Endodermal cell (in vitro differentiated cells): Measurements from ENCODE around the gene NR2F2. TPM values are rescaled to one million over a fixed set of nuclear protein-coding genes. Genes with fewer than 3 reads are reported as not detected.
A peak's percentile ranks its signal among the peaks of the same experiment; 100 is the strongest.

ENCODE experiments used
- DNase-seq: peaks from one replicate; pipeline ENCODE4 v3.0.0-alpha.2; 2017
- H3K27ac ChIP-seq: 2 replicates; pipeline ENCODE4 v1.5.1; 2013; ENCODE audit warnings: mild to moderate bottlenecking, low read depth, low read length, moderate library complexity
- H3K27me3 ChIP-seq: 2 replicates; pipeline ENCODE4 v1.6.1; 2013; ENCODE audit warnings: mild to moderate bottlenecking, low read length, moderate library complexity; ENCODE audit not compliant: insufficient read depth, control insufficient read depth, poor library complexity, severe bottlenecking
- H3K36me3 ChIP-seq: 2 replicates; pipeline ENCODE4 v1.7.0; 2013; ENCODE audit warnings: mild to moderate bottlenecking, low read length, moderate library complexity; ENCODE audit not compliant: control insufficient read depth, insufficient read depth
- H3K4me1 ChIP-seq: one replicate; pipeline ENCODE4 v1.7.0; 2013; ENCODE audit warnings: low read length; ENCODE audit not compliant: control insufficient read depth, insufficient read depth
- H3K4me3 ChIP-seq: 2 replicates; pipeline ENCODE4 v1.5.1; 2013; ENCODE audit warnings: mild to moderate bottlenecking, low read length, moderate library complexity
- H3K9ac ChIP-seq: 2 replicates; pipeline ENCODE4 v1.6.1; 2013; ENCODE audit warnings: mild to moderate bottlenecking, low read length, moderate library complexity; ENCODE audit not compliant: poor library complexity, severe bottlenecking; ENCODE audit errors: extremely low read depth
- H3K9me3 ChIP-seq: 2 replicates; pipeline ENCODE4 v1.6.1; 2013; ENCODE audit warnings: mild to moderate bottlenecking, low read length, moderate library complexity; ENCODE audit not compliant: control insufficient read depth
- H3K27ac Mint-ChIP-seq: 2 replicates; pipeline ENCODE4 v1.8.0; 2020; ENCODE audit warnings: mixed read lengths
- H3K27me3 Mint-ChIP-seq: 2 replicates; pipeline ENCODE4 v1.8.0; 2021; ENCODE audit warnings: mild to moderate bottlenecking, mixed read lengths; ENCODE audit not compliant: insufficient read depth
- H3K36me3 Mint-ChIP-seq: 2 replicates; pipeline ENCODE4 v1.8.0; 2020; ENCODE audit warnings: low read depth, mixed read lengths
- H3K4me1 Mint-ChIP-seq: 2 replicates; pipeline ENCODE4 v1.8.0; 2020; ENCODE audit warnings: mixed read lengths
- H3K4me3 Mint-ChIP-seq: 2 replicates; pipeline ENCODE4 v1.8.0; 2020; ENCODE audit warnings: mild to moderate bottlenecking, moderate library complexity, mixed read lengths
- H3K9me3 Mint-ChIP-seq: 2 replicates; pipeline ENCODE4 v1.8.0; 2020; ENCODE audit warnings: mild to moderate bottlenecking, mixed read lengths
- CTCF ChIP-seq: fragments of 200-600 bp; sonication (generic); conservative IDR thresholded peaks from 2 replicates; pipeline ENCODE4 v1.5.0; 2021; ENCODE audit warnings: antibody characterized with exemption, mild to moderate bottlenecking
- WGBS, 2 experiments: methylation state at CpG; one replicate each; pipeline versions ENCODE4 v1.1.5 to v1.1.7; 2013; ENCODE audit warnings: missing lambda C conversion rate in 2 of 2, mixed read lengths in 1 of 2; ENCODE audit not compliant: insufficient coverage in 1 of 2, insufficient read length in 1 of 2; 5-methylcytosine and 5-hydroxymethylcytosine counted together
- total RNA-seq, 2 donors: library from RNA; stranded (reverse); fragmentation: NEBNext Ultra II Directional in 1 of 2; extraction: Animal tissue kit (Norgen Biotek cat#: 25700) in 1 of 2; gene quantifications; 2 replicates in 1 of 2; 3 replicates in 1 of 2; pipeline ENCODE4 v1.2.1, GENCODE V29; 2021

The NR2F2 gene
- total RNA-seq, 2 donors from 2014 or later: 0.73 to 3.3 TPM

DNA sequence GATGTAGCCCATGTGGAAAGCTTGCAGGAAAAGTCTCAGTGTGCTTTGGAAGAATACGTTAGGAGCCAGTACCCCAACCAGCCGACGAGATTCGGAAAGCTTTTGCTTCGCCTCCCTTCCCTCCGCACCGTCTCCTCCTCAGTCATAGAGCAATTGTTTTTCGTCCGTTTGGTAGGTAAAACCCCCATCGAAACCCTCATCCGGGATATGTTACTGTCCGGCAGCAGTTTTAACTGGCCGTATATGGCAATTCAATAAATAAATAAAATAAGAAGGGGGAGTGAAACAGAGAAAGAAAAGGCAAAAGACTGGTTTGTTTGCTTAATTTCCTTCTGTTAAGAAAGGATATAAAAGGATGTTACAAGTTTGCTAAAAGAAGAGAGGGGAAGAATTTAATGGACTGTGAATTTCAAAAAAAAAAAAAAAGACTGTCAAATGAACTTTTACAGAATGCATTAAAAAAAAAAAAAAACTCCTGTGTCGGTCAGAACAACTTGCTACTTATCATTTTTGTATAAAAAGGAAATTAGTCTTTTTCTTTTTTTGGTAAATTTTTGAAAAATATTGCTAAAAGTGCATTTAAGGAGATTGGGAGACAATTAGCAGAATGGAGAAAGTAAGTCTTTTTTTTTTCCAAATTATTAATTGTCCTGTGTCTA lies 7.0 kb downstream of the NR2F2 start:
- Histone ChIP-seq H3K4me1 (no peaks in the 10 kb centered on the region), H3K36me3 (no peaks in the 10 kb centered on the region), H3K27me3 (peaks cover 77% of the 10 kb centered on the region), H3K9ac (no peak overlapping the region), H3K27ac (no peak overlapping the region), H3K4me3 (peak overlapping the region; percentile 61), H3K9me3 (no peaks in the 10 kb centered on the region)
- Mint-ChIP-seq H3K4me1 (peaks cover 63% of the 10 kb centered on the region), H3K27me3 (peaks cover 95% of the 10 kb centered on the region), H3K36me3 (no peaks in the 10 kb centered on the region), H3K9me3 (peaks cover 1% of the 10 kb centered on the region), H3K27ac (no peak overlapping the region), H3K4me3 (peak overlapping the region; percentile 2)
- 13 to 20% methylated on average over 5 to 13 of the region's 14 CpGs for WGBS, 2 experiments
- DNase-seq: no peak
- no peak for TF ChIP-seq CTCF

- 11 to 14% methylated on average over 4 to 5 of the region's 5 CpGs for WGBS, 2 experiments
- no peak for DNase-seq
- peaks cover 95% of the 10 kb centered on the region for H3K27me3 Mint-ChIP-seq
- H3K4me3 ChIP-seq: no peak overlapping the region
- no peak for TF ChIP-seq CTCF
- no peak overlapping the region for H3K27ac Mint-ChIP-seq
- no peak overlapping the region for H3K4me3 Mint-ChIP-seq
- no peaks in the 10 kb centered on the region for H3K4me1 ChIP-seq
- no peaks in the 10 kb centered on the region for H3K9me3 Mint-ChIP-seq
- H3K9me3 ChIP-seq: no peaks in the 10 kb centered on the region
- no peak overlapping the region for H3K27ac ChIP-seq
- peaks cover 68% of the 10 kb centered on the region for H3K4me1 Mint-ChIP-seq
- H3K9ac ChIP-seq: no peak overlapping the region
- peaks cover 75% of the 10 kb centered on the region for H3K27me3 ChIP-seq
- H3K36me3 ChIP-seq: no peaks in the 10 kb centered on the region
- H3K36me3 Mint-ChIP-seq: no peaks in the 10 kb centered on the region
Measured at GRCh38 chr15:96338074-96338765, 7.7 kb downstream of the NR2F2 start.

DNA sequence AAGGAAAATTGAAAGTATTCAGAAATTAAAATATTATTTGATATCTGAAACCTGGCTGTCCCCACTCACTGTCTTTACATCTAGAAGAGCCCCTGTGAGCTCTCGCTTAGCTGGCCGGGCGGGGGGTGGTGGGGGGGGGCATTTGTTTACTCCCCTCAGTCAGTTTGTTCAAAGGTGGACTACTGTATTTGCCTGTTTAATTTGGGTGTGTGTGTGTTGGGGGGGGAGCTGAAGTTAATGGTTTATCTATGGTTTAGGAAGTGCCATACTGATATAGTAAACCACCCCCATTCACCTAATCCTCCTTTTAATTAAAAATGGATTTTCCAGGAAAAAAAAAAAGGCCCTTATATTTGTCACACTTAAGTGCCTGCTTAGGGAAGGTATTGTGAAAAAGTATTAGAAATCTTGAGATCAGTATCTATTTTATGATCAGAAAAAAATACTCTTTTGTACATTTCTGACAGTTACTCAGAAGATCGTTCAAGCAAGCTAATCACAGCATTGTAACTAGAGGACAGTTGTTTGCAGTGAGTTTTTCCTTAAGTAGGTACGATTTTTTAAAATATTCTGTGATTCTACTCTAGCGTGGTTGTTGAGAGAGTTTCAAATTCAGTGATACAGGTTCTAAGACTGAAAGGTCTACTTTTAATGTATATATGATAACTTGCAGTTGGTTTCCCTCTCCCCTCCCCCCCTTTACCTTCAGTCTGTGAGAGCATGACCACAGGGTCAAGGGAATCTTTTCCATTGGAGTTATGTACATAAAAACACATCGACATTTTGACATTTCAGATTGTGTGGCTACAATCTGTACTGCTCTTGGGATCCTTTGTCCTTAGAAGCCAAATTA lies 8.5 kb downstream of the NR2F2 start:
- Mint-ChIP-seq H3K4me3 (peak overlapping the region; percentile 73), H3K27me3 (peaks cover 95% of the 10 kb centered on the region), H3K4me1 (peaks cover 67% of the 10 kb centered on the region), H3K27ac (no peak overlapping the region), H3K9me3 (no peaks in the 10 kb centered on the region), H3K36me3 (no peaks in the 10 kb centered on the region)
- Histone ChIP-seq H3K9me3 (no peaks in the 10 kb centered on the region), H3K4me3 (peak overlapping the region; percentile 87), H3K27me3 (peaks cover 75% of the 10 kb centered on the region), H3K36me3 (no peaks in the 10 kb centered on the region), H3K27ac (peak overlapping the region; percentile 57), H3K9ac (no peak overlapping the region), H3K4me1 (no peaks in the 10 kb centered on the region)
- DNase-seq: peak; percentile 47
- 2 to 10% methylated on average over 2 to 7 of the region's 7 CpGs for WGBS, 2 experiments
- no peak for TF ChIP-seq CTCF
